HFFc6 (cell line): ENCODE measurements around the gene ODC1. TPM values are rescaled to one million over a fixed set of nuclear protein-coding genes. Genes with fewer than 3 reads are reported as not detected.

ENCODE experiments used
- DNase-seq: peaks from one replicate; pipeline ENCODE4 v3.0.0-alpha.2; 2018
- H3K27ac Mint-ChIP-seq: 2 replicates; pipeline ENCODE4 v1.8.0; 2020; ENCODE audit warnings: mild to moderate bottlenecking, mixed read lengths
- H3K27me3 Mint-ChIP-seq: 2 replicates; pipeline ENCODE4 v1.8.0; 2021; ENCODE audit warnings: mild to moderate bottlenecking, moderate library complexity, mixed read lengths; ENCODE audit not compliant: insufficient read depth
- H3K36me3 Mint-ChIP-seq: 2 replicates; pipeline ENCODE4 v1.8.0; 2021; ENCODE audit warnings: low read depth, mixed read lengths
- H3K4me1 Mint-ChIP-seq: 2 replicates; pipeline ENCODE4 v1.8.0; 2020; ENCODE audit warnings: low read depth, mixed read lengths
- H3K4me3 Mint-ChIP-seq: 2 replicates; pipeline ENCODE4 v1.8.0; 2020; ENCODE audit warnings: mild to moderate bottlenecking, moderate library complexity, mixed read lengths
- H3K9me3 Mint-ChIP-seq: 2 replicates; pipeline ENCODE4 v1.8.0; 2020; ENCODE audit warnings: mild to moderate bottlenecking, mixed read lengths
- CTCF ChIP-seq: fragments of 200-600 bp; sonication (generic); IDR thresholded peaks from 2 replicates; pipeline ENCODE4 v1.5.0; 2021; ENCODE audit warnings: antibody characterized with exemption, mild to moderate bottlenecking
- total RNA-seq, 6 experiments: library from RNA; stranded (reverse); fragmentation: NEBNext Ultra II Directional; extraction: Animal tissue kit (Norgen Biotek cat#: 25700); gene quantifications; 2 replicates in 1 of 6; 3 replicates in 5 of 6; pipeline ENCODE4 v1.2.3, GENCODE V29; 2021

Gene ODC1
- total RNA-seq, 6 experiments from 2014 or later, result 116 to 155 (median 143) TPM

DNA sequence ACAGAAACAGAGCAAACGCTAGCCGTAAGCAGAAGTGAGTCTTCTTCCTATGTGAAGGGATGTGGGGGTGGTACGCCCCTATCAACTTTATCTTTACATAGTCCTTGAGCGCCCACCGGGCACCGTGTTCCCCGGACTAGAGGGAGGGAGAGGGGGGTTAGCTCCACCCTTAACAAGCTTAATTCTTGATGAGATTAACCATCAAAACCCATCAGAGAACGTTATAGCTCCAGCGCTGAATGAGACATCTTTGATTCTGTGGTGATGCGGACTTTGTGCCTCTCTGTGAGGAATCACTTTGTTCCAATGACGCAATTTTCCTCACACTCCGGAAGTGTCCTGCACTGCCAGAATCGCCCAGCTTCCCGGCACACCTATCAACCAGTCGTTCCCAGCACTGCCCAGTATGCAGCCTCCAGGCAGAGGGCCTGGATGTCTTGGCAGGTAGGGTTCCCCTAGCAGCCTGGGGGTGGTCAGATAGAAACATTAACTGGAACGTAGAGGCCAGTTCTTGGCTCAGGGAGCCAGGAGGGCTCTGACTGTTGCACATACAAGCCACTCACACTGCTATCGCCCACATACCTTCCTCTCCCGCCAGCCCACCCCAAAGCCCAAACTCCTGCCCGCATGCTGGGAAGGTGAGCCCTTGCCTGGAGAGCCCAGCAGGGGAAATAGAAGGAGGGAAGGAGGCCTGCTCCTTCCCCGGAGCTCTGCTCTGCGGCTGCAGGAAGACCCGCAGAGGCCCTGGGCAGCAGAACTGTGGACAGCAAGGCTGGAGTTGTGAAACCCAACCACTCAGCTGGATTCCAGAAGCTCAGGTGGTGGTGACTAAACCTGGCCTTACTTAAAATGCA is 1.9 kb upstream of the ODC1 start:
- peak overlapping the region; percentile 80; the same call in 1 of the 2 replicates for H3K4me3 Mint-ChIP-seq
- peaks cover 5% of the 10 kb centered on the region for H3K9me3 Mint-ChIP-seq
- H3K27ac Mint-ChIP-seq, result no peak overlapping the region
- no peak for TF ChIP-seq CTCF
- peaks cover 56% of the 10 kb centered on the region for H3K4me1 Mint-ChIP-seq
- H3K36me3 Mint-ChIP-seq, result peaks cover 15% of the 10 kb centered on the region
- H3K27me3 Mint-ChIP-seq, result peaks cover 5% of the 10 kb centered on the region; the same call in 1 of the 2 replicates
- no peak for DNase-seq

GRCh38 chr2:10449486-10449831 is 1.3 kb upstream of the ODC1 start:
- TF ChIP-seq CTCF, result no peak
- Mint-ChIP-seq H3K27me3 (peaks cover 5% of the 10 kb centered on the region; the same call in 1 of the 2 replicates), H3K27ac (no peak overlapping the region), H3K4me3 (peak overlapping the region; percentile 80), H3K9me3 (peaks cover 5% of the 10 kb centered on the region), H3K4me1 (peaks cover 57% of the 10 kb centered on the region), H3K36me3 (peaks cover 20% of the 10 kb centered on the region)
- DNase-seq, result no peak

DNA sequence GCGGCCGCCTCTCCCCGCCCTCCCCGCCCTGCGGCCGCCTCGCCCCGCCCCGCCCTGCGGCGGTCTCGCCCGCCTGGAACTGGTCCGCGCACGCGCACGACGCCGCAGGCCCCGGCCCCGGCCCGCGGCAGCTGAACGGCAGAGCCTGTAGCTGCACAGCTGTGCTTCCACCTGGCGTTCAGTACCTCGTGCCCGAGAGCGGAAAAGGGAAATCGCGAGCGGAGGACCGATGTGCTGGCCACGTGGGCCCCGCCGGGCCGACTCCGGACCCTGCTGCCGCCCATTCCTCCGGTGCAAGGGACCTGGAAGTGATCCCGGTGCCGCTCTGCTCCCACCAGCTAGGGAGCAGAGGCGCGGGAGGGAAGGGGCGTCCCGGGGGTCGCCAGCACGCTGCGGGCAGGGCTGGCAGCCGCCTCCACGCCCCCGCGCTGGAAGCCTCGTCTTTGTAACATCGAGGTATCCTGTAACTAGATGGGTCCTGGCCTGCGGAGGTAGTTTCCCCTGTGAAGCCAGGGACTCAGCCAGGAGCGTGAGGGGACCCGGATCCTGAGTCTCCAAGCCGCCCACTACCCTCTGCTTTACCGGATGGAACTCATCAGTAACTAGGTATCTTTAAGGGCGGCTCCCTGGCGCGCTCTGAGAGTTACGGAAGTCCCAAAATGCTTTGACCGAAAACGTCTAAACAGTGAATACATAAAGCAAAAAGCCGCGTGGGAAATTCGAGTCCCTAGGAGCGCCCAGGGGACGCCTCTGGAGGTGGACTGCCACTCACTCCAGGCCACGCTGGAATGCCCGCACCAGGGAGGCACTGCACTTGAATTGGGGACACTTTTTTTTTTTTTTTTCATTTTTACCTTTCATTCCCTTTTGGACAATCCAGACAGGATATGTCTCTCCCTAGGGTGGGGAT is 704 bp upstream of the ODC1 start:
- Mint-ChIP-seq H3K36me3 (peaks cover 26% of the 10 kb centered on the region), H3K9me3 (peaks cover 5% of the 10 kb centered on the region), H3K4me3 (peak overlapping the region; percentile 80), H3K27me3 (peaks cover 5% of the 10 kb centered on the region; the same call in 1 of the 2 replicates), H3K27ac (peak overlapping the region; percentile 53; the same call in 1 of the 2 replicates), H3K4me1 (peaks cover 60% of the 10 kb centered on the region)
- TF ChIP-seq CTCF, result peak; percentile 30; the same call in 1 of the 2 replicates
- peak; percentile 79 for DNase-seq

- peaks cover 52% of the 10 kb centered on the region for H3K4me1 Mint-ChIP-seq
- H3K27me3 Mint-ChIP-seq, result peaks cover 5% of the 10 kb centered on the region; the same call in 1 of the 2 replicates
- TF ChIP-seq CTCF, result no peak; the same call in 1 of the 2 replicates
- H3K4me3 Mint-ChIP-seq, result peak overlapping the region; percentile 96
- peaks cover 37% of the 10 kb centered on the region for H3K36me3 Mint-ChIP-seq
- H3K27ac Mint-ChIP-seq, result peak overlapping the region; percentile 89
- peaks cover 5% of the 10 kb centered on the region for H3K9me3 Mint-ChIP-seq
- peak; percentile 25 for DNase-seq
Observed at GRCh38 chr2:10447300-10447894, 730 bp downstream of the ODC1 start.

DNA sequence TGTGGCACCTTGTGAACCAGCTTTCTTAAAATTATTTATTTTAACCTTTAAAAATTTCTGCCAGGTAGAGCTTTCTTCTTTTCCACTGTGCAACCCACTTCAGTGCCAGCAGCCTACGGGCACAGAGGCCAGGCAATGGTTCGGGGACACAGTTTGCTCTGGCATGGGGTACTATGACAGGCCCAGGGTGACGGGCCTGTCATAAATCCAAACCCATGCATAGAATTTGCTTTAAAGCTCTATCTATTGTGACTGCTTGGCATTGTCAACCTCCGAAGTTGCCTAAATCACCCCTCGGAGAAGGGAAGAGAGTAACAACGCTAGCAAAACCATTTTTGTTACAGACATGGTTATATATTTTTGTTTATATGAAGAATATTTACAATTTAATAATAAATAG is 1.5 kb downstream of the ODC1 start:
- peaks cover 5% of the 10 kb centered on the region; the same call in 1 of the 2 replicates for H3K27me3 Mint-ChIP-seq
- no peak for DNase-seq
- peaks cover 44% of the 10 kb centered on the region for H3K4me1 Mint-ChIP-seq
- H3K4me3 Mint-ChIP-seq, result peak overlapping the region; percentile 96
- peaks cover 5% of the 10 kb centered on the region for H3K9me3 Mint-ChIP-seq
- H3K27ac Mint-ChIP-seq, result no peak overlapping the region
- H3K36me3 Mint-ChIP-seq, result peaks cover 44% of the 10 kb centered on the region
- TF ChIP-seq CTCF, result no peak
